ENCODE measurements around the gene MATN1.
"Not testable (repeated sequence)": the region's sequence is repeated elsewhere in the genome, so short reads cannot be mapped to it uniquely, and the experiment has no call there.

The MATN1 gene, protein sequence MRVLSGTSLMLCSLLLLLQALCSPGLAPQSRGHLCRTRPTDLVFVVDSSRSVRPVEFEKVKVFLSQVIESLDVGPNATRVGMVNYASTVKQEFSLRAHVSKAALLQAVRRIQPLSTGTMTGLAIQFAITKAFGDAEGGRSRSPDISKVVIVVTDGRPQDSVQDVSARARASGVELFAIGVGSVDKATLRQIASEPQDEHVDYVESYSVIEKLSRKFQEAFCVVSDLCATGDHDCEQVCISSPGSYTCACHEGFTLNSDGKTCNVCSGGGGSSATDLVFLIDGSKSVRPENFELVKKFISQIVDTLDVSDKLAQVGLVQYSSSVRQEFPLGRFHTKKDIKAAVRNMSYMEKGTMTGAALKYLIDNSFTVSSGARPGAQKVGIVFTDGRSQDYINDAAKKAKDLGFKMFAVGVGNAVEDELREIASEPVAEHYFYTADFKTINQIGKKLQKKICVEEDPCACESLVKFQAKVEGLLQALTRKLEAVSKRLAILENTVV

DNA sequence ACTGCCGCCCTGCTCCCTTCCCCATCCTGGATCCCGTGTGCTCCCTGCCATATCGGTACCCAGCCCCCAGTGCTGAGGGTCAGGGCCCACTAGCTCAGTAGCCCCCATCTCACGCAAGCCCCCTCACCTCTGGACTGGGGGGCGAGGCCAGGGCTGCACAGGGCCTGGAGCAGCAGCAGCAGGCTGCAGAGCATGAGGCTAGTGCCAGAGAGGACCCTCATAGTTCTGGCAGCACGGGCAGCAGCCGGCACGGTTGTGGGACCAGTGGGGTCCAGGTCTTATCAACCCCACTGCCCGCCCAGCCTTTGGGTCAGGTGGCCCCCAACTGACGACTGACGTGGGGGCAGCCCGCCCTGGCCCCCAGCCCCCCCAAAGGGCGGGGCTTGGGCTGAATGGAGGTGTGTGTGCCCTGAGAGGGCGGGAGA is at the start of gene MATN1:
Gene MATN1 (minus strand): TSS at position 255 of the 425 bp plus-strand sequence. CDS start 34 bp downstream, at position 221.
- DNase-seq = no peak

DNA sequence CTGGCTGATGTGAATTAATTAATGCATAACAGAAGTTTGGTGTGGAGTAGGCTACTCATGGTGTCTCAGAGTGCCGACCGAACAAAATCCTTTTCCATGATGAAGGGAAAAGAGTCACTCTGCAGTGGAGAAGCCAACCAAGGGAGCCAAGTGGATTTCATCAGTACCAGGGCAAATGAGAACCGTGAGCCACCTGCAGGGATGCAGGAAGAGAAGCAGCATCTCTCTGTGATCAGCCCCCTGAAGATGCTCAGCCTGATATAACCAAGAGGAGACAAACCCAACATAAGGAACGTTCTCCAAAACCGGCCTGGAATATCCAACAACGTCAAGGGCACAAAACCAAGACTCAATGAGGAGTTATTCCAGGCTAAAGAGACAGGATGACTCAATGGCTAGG is 47.6 kb upstream of the MATN1 start:
- DNase-seq = no peak

DNA sequence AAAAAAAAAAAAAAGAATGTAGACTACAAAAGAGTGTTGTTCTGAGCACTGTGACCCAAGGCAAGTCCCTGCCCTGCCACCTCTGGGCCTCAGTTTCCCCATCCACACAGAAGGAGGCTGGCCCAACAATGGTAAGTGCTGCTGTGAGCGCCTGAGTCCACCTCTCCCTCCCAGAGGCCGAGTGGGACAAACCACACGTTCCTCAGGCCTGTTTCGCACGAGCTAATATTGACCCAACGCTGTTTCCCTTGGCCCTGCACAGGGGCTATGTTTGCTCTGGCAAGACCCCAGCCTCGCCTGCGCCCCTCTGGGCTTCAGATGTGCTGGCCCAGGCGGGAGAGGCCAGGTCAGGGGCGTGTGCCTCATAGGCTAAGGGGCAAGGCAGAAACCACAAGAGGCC is 46.8 kb upstream of the MATN1 start:
- DNase-seq = no peak

DNA sequence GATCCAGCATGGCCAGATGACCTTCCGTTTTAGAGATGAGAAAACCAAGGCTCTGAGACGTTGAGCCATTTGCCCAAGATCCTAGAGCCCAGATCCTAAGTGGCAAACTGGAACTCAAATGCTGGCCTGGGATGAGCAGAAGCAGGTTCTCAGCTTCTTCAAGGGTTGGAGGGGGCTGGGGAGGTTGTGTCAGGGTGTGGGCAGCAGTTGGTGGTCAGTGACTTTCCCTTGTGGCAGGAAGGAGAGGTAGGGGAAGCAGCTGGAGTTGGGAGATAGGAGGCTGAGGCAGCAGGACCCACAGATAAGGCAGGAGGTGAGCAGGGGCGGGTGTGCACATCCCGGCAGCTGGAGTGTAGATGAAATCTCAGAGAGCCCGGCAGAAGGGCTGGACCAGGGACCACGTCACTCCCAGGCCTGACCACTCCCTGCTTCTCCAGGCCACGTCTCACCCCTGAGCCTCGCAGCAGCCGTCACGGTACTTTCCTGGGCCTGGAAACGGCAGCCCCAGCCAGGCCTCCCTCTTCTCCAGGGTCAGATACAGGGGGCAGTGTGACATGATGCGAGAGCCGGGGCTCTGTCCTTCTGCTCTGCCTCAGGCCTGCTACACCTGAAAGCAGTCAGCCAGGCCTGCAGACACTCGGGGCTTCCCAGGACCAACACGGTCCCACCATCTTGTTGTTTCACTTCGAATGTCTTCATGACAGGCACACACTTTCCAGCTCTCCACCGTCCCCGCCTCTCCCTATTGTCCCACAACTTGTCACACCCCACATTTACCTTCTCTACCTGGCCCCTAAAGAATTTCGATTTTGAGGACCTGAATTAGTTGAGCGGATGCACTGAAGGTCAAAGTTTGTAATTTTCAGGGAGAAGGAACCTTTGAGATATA is 45.7 kb upstream of the MATN1 start:
- no peak for DNase-seq

DNA sequence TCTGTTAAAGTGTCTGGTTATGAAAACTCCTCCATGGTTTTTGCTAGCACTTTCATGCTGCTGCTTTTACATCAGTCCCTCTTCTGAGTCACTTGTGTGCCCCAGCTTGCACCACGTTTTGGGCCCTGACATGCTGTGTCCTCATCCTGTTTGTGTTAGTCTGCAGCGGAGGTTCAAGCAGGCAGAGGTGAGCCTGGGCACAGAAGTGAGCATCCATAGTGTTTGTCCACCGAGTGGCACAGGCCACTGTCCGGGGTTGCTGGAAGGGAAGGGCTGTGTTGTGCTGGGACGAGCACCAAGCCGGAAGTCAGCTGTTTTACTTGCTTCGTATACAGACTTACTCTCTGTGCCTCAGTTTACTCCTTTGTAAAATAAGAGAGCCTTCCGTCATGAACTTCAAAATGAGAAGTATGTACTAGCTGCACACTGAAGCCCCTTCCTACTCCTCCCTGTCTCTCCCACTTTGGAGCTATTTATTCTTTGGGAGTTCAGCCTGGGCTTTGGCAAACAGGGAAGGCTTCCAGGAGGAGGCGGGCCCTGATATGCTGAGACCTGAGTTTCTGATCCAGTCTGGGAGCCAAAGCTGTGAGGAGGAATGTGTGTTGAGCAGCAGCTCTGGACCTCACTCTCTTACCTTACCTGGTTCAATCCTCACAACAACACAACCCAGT is 44.9 kb upstream of the MATN1 start:
- DNase-seq = no peak

DNA sequence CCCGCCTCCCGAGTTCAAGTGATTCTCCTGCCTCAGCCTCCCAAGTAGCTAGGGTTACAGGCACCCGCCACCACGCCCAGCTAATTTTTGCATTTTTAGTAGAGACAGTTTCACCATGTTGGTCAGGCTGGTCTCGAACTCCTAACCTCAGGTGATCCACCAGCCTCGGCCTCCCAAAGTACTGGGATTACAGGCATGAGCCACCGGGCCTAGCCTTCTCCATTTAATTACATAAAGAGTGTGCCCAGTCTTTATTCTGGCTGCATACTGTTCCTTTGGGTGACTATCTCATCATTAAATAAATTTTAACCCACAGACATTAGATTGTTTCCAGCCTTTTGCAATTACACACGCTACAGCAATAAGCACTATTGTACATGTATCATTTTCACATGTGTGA is 43.6 kb upstream of the MATN1 start:
- not testable (repeated sequence) for DNase-seq

DNA sequence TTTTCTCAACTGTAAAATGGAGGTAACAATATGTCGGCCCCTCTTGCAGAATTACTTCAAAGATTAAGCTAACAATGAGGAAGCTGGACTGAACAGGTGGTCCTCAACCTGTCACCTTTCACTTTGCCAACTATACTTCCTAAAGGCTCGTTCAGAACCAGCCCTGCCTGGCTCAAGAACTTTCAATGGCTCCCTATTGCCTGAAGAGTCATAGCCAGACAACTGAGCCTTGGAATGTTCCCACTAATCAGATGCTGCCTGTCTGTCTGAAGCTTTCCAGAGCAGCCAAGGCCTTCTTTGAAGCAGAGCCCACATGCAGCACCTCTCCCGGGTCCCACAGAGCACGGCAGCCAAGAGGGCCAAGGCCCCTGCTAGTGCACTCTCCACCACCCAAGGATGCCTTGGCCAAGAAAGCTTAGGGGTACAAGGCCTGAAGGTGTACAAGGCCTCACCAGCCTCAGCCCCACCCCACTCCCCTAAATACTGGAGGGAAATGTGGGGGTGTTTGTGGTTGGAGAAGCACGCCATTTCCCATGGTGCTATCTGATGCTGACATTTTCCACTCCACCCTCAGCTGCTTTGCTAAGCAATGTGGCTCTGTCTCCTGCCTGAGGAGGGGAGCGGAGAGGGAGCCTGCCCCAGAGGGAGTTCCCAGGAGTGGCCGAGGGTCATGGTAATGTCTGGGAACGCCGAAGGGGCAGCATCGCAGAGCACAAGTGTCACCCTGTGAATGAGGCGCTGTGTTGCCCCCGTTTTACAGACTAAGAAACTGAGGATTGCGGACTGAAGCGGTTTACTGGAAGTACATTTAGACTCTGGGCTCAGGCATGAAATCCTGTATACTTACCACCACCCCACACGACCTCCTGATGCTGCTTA is 42.4 kb upstream of the MATN1 start:
- peak; percentile 41 for DNase-seq

DNA sequence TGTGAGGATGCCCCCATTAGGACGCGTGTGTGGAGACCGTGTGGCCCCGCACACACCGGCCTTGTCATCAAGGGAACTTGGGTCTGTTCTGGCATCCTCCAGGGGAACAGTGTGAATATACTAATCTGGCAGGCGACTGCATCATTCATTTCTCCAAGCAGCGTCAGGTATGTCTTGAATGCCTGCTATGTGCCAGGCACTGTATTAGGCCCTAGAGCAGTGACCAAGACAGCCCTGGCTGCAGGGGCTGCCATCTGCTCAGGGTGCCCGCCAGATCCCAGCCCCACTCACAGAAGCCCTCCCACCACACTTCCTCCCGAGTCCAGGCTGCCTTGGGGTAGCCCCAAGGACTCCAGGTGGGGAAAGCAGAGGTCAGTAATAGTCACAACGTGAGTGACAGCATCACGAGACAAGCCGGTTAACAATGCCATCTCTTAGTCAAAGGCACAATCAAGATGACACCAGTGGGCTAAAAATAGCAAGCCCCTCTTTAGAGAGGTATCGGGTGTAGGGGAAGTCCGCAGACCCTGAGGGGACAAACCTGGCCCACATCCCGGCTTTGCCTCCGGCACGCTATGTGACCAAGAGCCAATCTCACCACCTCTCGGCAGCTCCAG is 41.7 kb upstream of the MATN1 start:
- DNase-seq = no peak

DNA sequence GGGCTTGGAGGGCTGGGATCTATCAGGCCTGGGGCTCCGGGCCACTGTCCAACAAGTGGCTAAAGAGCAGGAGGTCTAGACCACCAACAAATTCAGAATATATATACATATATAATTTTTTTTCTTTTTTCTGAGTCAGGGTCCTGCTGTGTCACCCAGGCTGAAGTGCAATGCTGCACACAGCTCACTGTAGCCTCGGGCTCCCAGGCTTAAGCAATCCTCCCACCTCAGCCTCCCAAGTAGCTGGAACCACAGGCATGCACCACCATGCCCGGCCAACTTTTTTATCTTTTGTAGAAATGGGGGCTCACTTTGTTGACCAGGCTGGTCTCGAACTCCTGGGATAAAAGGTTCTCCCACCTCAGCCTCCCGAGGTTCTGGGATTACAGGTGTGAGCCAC is 41.0 kb upstream of the MATN1 start:
- DNase-seq = no peak

DNA sequence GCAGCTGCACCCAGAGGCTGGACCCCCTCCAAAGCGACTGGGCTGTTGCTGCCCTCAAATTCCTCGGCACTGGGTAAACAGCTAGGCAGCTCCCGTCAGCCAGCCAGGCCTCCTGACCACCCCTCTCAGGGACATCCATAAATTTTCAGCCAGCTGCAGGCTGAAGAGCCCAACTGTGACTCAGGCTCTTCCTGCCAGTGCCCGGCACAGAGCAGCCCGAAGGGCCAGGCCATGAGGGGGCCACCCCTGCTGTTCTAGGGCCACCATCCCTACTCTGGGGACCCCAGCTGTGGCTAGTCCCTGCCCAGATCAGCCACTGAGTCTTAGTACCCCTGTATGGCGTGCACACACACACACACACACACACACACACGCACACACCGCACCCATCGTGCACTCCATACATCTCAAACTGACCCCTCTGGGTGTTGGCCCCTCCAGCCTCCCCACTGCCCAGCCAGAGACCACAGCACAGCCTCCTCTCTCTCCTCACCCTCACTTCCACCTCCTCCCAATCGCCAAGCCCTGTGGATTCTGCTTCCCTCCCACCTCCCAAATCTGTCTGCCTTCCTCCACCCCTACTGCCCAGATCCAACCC is 40.4 kb upstream of the MATN1 start:
- no peak for DNase-seq

DNA sequence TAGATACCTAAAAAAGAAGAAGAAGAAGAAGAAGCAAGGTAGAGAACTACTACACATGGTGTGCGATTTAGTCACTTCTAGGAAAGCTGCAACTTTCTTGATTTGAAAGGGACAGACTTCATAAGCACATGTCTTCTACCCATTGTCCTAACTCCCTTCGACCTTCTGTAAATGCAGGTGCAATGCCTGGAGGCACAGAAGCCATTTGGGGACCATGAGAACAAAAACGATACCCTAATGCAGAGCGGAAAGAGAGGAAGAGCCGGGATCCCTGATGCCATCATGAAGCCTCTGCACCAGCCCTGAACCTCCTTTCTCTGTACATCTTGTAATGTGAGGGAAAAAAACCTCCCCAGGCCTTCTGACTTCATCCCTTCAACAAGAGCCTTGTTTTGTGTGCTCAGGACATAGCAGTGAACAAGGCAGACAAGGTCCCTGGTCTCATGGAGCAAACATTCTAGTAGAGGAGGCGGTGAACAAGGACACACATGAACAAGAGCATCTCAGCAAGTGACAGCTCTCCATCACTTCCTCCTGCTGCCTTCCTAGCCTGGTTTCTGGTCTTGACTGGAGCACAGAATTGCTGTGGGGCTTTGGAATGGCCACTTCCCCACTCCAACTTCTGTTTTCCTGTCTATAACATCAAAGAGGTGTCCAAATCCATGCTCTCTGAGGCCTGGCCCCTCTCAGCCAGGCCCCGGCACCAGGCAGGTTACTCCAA is 39.7 kb upstream of the MATN1 start:
- DNase-seq = no peak

DNA sequence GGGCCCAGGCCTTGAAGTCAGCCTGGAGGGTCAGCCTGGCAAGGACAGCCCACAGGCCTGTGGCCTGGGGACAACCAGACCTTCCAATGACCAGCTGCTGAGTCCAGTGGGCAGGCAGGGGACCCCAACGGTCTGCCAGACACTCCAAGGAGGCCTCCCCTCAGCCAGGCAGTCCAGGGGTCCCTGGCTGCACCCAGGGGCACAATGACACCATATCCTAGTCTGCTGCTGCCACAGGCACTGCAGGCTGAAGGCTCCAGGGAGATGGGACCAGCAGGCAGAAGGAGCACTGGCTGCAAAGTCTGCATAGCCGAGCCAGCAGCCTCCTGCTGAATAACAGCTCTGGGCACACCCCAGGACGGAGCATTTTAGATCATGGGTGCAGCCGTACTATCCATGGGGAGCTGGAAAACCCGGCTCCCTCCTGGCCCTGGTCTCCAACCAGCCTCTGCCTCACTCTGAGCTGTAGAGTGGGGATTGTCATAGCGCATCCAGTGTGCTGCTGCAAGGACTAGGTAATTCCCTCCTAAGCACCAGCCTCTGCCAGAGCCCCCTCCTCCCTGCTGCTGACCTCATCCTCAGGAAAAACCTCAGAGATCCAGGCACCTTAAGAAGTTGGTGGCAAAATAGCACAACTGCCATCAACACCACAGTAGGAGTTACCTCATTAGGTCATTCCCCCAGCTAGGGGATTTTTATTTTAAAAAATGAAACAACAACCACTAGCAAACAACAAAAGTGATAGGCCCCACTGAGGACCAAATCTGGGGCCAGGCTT is 39.0 kb upstream of the MATN1 start:
- no peak for DNase-seq

DNA sequence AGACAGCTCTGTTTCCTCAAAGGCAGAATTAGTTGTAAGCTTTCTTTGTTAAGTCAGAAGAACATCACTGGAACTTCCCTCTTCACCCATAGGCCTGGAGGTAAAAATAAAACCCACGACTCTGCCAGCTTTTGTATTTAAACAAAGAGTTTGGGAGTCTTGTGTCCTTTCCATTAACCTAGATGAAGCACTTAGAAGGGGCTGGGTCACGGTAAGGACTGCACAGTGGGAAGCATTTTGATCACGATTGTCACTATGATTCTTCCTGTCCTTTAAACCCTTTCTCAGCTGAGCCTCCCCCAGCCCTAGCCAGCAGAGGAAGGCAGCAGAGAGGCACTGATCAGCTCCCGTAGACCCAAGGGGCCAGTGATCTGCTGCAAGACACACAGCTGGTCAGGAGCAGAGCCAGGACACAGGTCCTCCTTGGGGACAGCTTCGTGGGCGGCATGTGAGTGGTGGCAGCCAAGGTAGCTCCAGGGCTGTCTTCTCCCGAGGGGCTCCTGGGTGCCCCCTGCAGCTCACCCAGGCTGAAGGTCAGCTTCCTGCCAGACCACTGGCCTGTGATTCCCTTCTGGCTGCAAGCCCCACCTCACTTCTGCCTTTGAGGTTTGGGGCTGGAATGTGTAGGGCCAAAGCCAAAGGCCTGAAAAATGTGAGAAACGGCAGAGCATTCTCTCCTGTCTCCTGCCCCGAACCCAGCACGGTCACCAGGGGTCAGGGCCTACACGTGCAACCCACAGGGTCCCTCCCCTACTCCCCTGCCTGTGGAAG is 38.2 kb upstream of the MATN1 start:
- DNase-seq = no peak

DNA sequence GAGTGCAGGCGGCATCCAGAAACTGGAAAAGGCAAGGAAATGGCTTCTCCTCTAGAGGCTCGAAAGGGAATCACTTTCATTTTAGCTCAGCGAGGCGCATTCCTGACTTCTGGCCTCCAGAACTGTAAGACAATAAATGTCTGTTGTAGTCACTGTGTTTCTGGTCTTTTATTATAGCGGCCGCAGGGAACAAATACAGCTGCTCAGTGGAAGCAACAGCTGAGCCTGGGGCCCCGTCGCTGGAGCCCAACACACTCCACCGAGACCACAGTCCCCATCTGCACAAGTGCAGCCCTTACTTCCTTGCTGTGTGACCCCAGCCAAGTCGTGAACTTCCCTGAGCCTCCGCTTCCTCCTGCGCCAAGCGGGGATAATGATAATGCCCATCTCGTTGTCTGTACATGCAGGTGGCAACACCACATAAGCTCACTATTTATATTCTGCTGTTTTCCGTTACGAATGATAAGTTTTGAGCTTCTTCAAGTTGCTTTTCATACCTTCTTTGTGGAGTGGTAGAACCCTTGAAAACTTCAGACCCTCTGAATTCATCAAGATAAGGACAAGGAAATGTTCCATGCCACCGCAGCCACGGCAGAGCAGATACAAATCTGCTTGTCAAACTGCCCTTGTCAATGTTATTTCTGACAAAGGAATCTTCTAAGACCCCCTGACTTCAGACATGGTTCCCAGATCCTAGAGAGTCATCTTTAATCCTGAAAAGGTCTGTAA is 37.4 kb upstream of the MATN1 start:
- DNase-seq = no peak

DNA sequence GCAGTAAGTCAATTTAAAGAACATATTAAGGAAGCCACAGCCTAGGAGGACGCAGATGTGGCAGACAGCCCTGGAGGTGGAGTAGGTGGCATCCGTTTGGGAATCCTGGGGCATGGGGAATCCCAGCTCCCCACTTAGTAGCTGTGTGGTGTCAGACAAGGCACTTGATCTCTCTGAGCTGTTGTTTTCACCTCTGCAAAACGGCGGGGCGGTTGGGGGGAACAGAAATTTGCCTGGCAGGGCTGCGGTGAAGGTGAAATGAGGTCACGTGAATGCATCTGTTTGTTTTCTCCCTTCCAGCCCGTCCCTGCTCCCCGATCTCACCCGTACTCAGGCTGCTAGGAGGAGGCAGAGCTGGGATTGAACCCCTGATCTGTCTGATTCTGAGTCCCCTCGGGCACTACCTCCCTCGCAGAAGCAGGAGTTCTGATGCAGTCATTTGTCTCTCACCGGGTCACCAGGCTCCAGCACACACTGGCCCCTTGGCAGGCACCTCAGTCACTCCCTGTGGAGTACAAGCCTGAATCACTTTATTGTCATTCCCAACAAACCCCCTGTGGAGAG is 36.4 kb upstream of the MATN1 start:
- DNase-seq = peak; percentile 69

DNA sequence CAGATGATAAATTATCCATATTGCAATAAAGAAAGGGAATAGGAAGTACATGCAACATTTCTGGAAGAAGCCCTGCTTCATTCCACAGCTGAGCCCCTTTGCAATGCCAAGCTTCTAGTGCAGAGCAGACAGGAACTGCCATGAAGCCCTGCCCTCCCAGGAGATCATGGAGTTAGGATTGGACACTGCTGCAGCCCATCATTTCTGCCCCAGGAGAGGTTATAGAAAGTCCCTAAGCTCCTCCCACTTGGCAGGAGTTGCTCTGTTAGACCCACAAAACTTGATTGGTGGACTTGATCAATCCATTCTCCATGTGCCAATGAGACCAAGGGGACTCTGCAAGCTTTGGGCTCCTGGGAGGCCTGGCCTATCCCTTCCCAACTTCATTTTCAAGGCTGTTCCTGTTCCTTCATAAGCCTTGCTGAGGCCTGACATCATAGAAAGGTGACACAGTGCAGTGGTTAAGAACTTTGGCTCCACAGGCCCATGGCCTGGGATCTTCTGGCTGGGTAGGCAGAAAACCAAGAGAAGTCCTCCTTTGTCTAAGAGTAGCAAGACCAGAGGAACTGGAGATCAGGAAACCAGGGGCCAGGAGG is 35.5 kb upstream of the MATN1 start:
- DNase-seq = no peak

DNA sequence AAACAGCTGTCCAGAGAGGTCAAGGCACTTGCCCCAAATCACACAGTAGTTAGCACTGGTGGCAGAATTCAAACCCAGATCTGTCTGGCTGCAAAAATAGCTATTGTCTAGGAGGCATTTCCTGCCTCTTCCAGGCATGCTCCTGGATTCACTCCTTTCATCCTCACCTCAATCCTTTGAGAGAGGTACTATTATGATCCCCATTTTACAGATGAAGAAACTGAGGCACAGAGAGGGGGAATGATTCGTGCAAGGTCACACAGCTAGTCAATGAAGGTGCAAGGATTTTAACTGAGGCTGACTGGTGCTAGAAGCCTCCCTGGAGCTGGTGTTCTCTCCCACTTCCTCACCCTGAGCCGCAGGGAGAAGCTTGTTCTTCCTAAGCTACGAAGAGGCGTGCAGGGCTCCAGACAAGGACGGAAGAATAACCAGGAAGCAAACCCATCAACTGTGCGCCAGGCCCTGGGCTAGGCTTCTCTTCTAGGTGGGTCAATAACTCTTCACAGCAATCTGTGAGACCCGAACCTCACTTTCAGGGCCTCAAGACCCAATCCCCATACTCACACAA is 34.8 kb upstream of the MATN1 start:
- DNase-seq = no peak
